ENCODE data around the gene ITPKC. TPM values are rescaled to one million over a fixed set of nuclear protein-coding genes. Genes with fewer than 3 reads are reported as not detected.

ITPKC gene
- polyA plus RNA-seq, 3 donors = 2.7 to 5.7 (median 2.9) TPM

DNA sequence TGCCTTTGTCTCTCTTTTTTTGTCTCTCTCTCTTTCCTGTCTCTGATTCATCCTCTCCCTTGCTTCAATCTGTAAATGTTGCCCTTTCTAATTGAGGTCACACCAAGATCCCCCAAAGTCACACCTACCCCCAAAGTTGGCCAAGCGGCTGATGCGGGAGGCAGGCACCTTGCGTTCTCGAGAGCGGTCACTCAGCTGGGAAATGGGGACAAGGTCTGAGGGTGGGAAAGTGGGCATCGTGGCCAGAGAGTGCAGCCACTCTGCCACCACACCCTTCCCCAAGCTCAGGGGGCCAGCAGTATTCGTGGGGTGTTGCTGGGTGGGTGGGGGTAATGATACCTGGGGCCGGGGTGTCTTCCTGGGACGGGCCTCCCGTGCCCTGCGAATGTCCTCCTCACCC lies 3.0 kb upstream of the ITPKC start:
- H3K9ac ChIP-seq (ENCODE audit: insufficient read depth, low read length, poor library complexity, severe bottlenecking) = no peak overlapping the region
- no peaks in the 10 kb centered on the region for H4K20me1 ChIP-seq (ENCODE audit: insufficient read depth, low read length)
- peaks cover 11 to 32% of the 10 kb centered on the region in 2 donors for H3K36me3 ChIP-seq (replicated peaks in 1 of 2; ENCODE audit: control insufficient read depth in 1 of 2, insufficient read depth in 2 of 2, low read length in 2 of 2)
- H3K9me3 Mint-ChIP-seq = peaks cover 0 to 3% (median 0%) of the 10 kb centered on the region in 7 donors
- peaks cover 38 to 46% of the 10 kb centered on the region in 2 donors for H3K4me1 ChIP-seq (ENCODE audit: control insufficient read depth in 1 of 2, insufficient read depth in 2 of 2, low read length in 2 of 2)
- peak overlapping the region in 1 of 2 donors; percentile 96 for H3K27ac ChIP-seq (ENCODE audit: low read depth in 1 of 2, low read length in 2 of 2)
- H3K4me3 ChIP-seq (replicated peaks in 1 of 3; ENCODE audit: low read depth in 2 of 3, low read length in 3 of 3) = peak overlapping the region in 1 of 3 experiments; percentile 91
- intact Hi-C loops (cut with micrococcal nuclease) = loop anchor here (2.0 kb wide), 2 partner anchors 35 to 63 kb away; no protein-coding TSS in a partner anchor
- peaks cover 32% of the 10 kb centered on the region for H3K79me2 ChIP-seq (ENCODE audit: insufficient read depth, low read length)
- H3K36me3 Mint-ChIP-seq = peaks cover 33 to 47% of the 10 kb centered on the region in 2 donors
- peak overlapping the region in 5 of 7 donors; percentile 23 to 98 (median 79) for H3K27ac Mint-ChIP-seq
- H3K27me3 ChIP-seq (ENCODE audit: control insufficient read depth in 2 of 2, insufficient read depth in 2 of 2, low read length in 2 of 2) = no peaks in the 10 kb centered on the region
- H2AFZ ChIP-seq (ENCODE audit: insufficient read depth, low read depth, low read length, poor library complexity, severe bottlenecking) = peak overlapping the region; percentile 96
- no peaks in the 10 kb centered on the region for H3K9me3 ChIP-seq (replicated peaks in 1 of 2; ENCODE audit: control insufficient read depth in 1 of 2, insufficient read depth in 1 of 2, low read length in 2 of 2)
- DNase-seq = no peak
- peaks cover 0 to 8% (median 5%) of the 10 kb centered on the region in 3 donors for H3K27me3 Mint-ChIP-seq (ENCODE audit: low read depth in 3 of 3)
- peak overlapping the region; percentile 87 for H3K4me2 ChIP-seq (replicated peaks; ENCODE audit: extremely low read depth, low read length, poor library complexity, severe bottlenecking)
- peak overlapping the region in 1 of 2 donors; percentile 88 for H3K4me3 Mint-ChIP-seq
- TF ChIP-seq, protein P1, sequence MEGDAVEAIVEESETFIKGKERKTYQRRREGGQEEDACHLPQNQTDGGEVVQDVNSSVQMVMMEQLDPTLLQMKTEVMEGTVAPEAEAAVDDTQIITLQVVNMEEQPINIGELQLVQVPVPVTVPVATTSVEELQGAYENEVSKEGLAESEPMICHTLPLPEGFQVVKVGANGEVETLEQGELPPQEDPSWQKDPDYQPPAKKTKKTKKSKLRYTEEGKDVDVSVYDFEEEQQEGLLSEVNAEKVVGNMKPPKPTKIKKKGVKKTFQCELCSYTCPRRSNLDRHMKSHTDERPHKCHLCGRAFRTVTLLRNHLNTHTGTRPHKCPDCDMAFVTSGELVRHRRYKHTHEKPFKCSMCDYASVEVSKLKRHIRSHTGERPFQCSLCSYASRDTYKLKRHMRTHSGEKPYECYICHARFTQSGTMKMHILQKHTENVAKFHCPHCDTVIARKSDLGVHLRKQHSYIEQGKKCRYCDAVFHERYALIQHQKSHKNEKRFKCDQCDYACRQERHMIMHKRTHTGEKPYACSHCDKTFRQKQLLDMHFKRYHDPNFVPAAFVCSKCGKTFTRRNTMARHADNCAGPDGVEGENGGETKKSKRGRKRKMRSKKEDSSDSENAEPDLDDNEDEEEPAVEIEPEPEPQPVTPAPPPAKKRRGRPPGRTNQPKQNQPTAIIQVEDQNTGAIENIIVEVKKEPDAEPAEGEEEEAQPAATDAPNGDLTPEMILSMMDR (IDR thresholded peaks at IDR 0.05) = no peak
- 100% methylated on average over 1 of the region's 11 CpGs for WGBS (ENCODE audit: insufficient coverage)
- H3K4me1 Mint-ChIP-seq = peaks cover 53% of the 10 kb centered on the region

DNA sequence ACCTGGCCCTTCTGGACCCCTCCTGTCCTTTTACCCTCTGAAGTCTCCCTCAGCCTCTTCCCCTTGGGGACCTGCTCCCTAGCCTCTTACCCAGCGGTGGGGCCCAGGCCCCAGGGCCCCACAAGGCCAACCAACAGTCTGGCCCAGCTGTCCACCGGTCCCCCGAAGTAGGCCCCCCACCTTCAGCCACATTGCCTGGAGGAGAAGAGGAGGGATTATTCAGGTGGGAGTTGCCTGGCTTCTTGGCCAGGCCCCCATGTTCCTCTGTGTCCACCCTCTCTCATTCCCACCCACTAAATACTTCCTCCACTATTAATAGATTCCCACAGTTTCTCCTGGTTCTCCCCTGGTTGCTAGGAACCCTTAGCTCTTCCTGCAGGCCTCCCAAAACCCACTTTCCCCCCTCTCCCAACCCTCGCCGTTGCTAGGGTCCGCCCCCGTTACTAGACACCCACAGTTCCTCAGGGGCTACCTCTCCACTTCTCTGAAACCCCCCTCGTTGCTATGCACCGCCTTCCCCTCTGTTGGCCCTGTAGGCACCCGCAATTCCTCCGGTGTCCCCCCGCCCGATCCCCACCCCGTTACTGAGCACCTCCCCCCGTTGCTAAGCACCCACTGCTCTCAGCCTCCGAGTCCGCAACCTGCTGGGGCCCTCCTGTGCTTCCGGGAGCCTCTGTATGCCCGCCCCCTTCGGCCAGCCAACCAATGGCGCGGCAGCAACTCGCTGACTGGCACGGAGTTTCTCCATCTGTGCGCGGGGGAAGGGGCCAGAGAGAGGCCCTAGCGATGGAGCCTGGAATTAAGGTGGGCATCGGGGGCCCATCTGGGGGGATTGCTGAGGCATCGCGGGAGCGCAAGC lies 2.2 kb upstream of the ITPKC start:
- Histone ChIP-seq H3K36me3 (replicated peaks in 1 of 2; ENCODE audit: control insufficient read depth in 1 of 2, insufficient read depth in 2 of 2, low read length in 2 of 2) (peaks cover 4 to 25% of the 10 kb centered on the region in 2 donors), H3K27ac (ENCODE audit: low read depth in 1 of 2, low read length in 2 of 2) (peak overlapping the region in 1 of 2 donors; percentile 96), H3K9me3 (replicated peaks in 1 of 2; ENCODE audit: control insufficient read depth in 1 of 2, insufficient read depth in 1 of 2, low read length in 2 of 2) (no peaks in the 10 kb centered on the region), H3K79me2 (ENCODE audit: insufficient read depth, low read length) (peaks cover 39% of the 10 kb centered on the region), H2AFZ (ENCODE audit: insufficient read depth, low read depth, low read length, poor library complexity, severe bottlenecking) (peak overlapping the region; percentile 96), H3K27me3 (ENCODE audit: control insufficient read depth in 2 of 2, insufficient read depth in 2 of 2, low read length in 2 of 2) (no peaks in the 10 kb centered on the region), H3K9ac (ENCODE audit: insufficient read depth, low read length, poor library complexity, severe bottlenecking) (peak overlapping the region; percentile 88), H3K4me2 (replicated peaks; ENCODE audit: extremely low read depth, low read length, poor library complexity, severe bottlenecking) (peak overlapping the region; percentile 87), H3K4me1 (ENCODE audit: control insufficient read depth in 1 of 2, insufficient read depth in 2 of 2, low read length in 2 of 2) (peaks cover 45 to 53% of the 10 kb centered on the region in 2 donors), H3K4me3 (replicated peaks in 1 of 3; ENCODE audit: low read depth in 2 of 3, low read length in 3 of 3) (peak overlapping the region; percentile 56 to 91 (median 61)), H4K20me1 (ENCODE audit: insufficient read depth, low read length) (no peaks in the 10 kb centered on the region)
- WGBS (ENCODE audit: insufficient coverage) = under 1% methylated on average over 27 of the region's 31 CpGs
- Mint-ChIP-seq H3K4me1 (peaks cover 60% of the 10 kb centered on the region), H3K36me3 (peaks cover 27 to 39% of the 10 kb centered on the region in 2 donors), H3K4me3 (peak overlapping the region; percentile 82 to 88), H3K9me3 (peaks cover 0 to 3% (median 0%) of the 10 kb centered on the region in 7 donors), H3K27ac (peak overlapping the region; percentile 92 to 98 (median 95)), H3K27me3 (ENCODE audit: low read depth in 3 of 3) (peaks cover 0 to 8% (median 5%) of the 10 kb centered on the region in 3 donors)
- TF ChIP-seq, protein P1 (IDR thresholded peaks at IDR 0.05) = no peak
- intact Hi-C loops (cut with micrococcal nuclease) = loop anchor here (2.0 kb wide), 2 partner anchors 34 to 62 kb away; no protein-coding TSS in a partner anchor
- peak; percentile 78 to 87 (median 85) for DNase-seq
